UCSD-AML1 (cell line): ENCODE measurements around the gene IFIT2.
"Not testable (repeated sequence)": the region's sequence is repeated elsewhere in the genome, so short reads cannot be mapped to it uniquely, and the experiment has no call there.

Experiments
- DNase-seq: peaks from one replicate; lab custom pipeline; 2025; ENCODE audit not compliant: unreplicated experiment; lab: John Stamatoyannopoulos, UW

IFIT2 gene

GRCh38 chr10:89301721-89302445, at the start of gene IFIT2:
IFIT2 (plus strand) TSS chr10:89302046; CDS start chr10:89302124, 78 bp downstream.
- peak; percentile 37 for DNase-seq

DNA sequence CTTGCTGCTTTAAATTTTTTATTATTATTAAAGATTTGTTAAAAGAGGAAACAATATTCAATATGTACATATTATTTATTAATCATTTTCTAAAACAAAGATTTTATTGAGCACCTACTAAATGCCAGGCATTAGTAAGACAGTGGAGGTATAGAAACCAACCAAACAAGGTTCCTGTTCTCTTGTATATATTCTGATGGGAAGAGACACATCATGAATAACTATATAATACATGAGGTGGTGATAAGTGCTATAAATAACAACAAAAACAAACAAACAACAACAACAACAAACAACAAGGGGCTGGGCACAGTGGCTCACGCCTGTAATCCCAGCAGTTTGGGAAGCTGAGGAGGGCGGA, 49.6 kb upstream of the IFIT2 start:
- no peak for DNase-seq

GRCh38 chr10:89255091-89255579, 46.7 kb upstream of the IFIT2 start:
- DNase-seq = not testable (repeated sequence)

GRCh38 chr10:89255793-89256192, 46.1 kb upstream of the IFIT2 start:
- DNase-seq = no peak

- no peak for DNase-seq
These were observed 45.5 kb upstream of the IFIT2 start for GRCh38 chr10:89256340-89256739.

GRCh38 chr10:89256962-89257361, 44.9 kb upstream of the IFIT2 start:
- DNase-seq = no peak

DNA sequence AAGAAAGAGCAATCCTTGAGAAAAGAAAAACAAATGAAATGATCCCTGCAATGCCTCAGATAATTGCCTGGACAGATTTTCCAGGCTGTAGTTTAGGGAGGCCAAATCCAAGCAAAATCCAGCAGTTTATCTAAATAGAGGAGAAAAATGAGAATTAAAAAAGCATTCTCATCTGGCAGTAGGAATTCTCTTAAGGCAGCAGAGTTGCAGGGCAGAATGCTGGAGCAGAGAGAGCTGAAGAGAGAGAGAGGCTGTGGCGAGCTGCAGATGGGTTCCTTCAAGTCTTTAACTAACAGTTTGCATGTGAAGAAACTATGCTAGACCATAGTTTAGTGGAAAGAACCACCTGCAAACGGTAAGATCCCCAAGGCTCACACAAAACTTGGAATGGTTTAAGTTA, 44.3 kb upstream of the IFIT2 start:
- DNase-seq = no peak

DNA sequence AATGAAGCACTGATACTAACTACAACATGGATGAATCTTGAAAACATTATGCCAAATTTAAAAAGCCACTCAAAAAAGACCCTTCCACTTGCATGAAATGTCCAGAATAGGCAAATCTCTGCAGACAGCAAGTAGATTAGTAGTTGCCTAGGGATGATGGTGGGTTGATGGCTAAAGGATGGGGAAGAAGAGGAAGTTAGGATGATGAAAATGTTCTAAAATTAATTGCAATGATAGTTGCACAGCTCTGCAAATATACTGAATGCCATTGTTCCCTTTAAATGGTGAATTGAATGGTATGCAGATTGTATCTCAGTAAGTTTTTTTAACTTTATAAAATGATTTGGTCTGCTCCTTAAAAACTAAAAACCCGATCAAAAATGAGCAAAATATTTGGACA, 43.0 kb upstream of the IFIT2 start:
- DNase-seq = no peak

GRCh38 chr10:89262086-89263051, 39.5 kb upstream of the IFIT2 start:
- DNase-seq = no peak

DNA sequence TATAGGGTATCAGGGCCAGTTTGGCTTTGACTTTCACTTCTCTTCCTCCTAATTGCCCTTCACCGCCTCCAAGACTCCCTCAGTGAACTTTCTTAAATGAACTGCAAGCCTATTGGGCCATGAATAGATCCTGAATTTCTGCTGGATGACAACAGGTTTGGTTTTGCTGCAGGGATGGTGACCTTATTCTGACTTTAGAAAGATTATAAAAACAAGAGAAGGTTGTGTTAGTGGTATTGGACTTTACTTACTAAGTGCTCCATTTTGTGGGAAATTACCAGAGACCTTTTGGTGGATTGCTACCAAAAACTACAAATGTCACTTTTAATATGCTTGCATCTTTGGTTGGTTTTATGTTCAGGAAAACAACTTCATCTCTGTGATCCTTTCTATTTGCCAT, 38.8 kb upstream of the IFIT2 start:
- no peak for DNase-seq

- no peak for DNase-seq
These were observed 38.3 kb upstream of the IFIT2 start for GRCh38 chr10:89263531-89263930.

GRCh38 chr10:89266721-89267453, 35.0 kb upstream of the IFIT2 start:
- DNase-seq = no peak

GRCh38 chr10:89269433-89270152, 32.3 kb upstream of the IFIT2 start:
- DNase-seq = no peak

DNA sequence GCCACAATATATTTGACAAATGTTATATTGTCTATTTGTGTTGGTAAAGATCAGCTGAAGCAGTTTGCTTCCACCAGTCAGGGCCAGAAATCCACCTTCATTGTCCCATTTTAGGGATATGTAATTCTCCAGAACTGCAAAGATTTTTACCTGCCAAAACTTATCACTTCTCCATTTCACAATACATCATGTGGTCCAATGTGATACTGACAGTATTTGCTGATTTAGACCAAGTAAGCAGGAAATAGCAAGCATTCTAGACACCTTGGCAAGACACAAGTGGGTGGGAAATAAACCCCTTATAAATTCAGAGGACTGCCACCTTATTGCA, 31.7 kb upstream of the IFIT2 start:
- DNase-seq = no peak

DNA sequence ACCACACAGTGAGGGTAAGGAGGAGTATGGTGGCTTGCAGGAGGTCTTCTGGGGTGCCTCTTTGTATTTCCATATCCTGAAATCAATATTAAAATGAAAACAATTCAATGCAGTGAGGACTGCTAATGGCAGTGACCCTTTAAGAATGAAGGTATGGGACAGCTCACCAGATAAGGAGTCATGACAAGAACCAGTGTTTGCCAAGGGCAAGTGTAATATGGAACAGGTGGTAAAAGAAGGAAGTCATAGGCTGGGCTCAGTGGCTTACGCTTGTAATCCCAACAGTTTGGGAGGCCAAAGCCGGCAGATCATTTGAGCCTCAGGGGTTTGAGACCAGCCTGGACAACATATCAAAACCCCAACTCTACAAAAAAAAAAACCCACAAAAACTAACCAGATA, 30.3 kb upstream of the IFIT2 start:
- no peak for DNase-seq

- DNase-seq = no peak
These were observed 28.2 kb upstream of the IFIT2 start for GRCh38 chr10:89273680-89274079.

DNA sequence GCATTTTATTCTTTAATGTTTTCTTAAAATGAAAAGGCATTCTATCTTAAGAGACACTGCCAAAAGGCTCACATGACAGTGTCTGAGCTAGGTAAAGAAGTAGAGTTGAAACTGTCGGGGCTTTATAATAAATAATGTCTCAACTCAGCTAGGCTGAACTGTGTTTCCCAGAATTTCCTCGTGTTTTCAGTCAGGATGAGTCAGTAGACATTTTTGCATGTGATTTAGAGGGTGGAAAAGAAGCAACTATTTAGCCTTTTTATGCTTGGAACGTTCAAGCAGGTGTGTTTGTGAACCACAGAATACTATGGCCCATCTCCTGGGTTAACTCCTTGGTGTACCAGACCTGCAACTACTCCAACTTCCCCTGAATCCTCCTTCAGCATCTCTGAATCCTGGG, 26.9 kb upstream of the IFIT2 start:
- DNase-seq = no peak

DNA sequence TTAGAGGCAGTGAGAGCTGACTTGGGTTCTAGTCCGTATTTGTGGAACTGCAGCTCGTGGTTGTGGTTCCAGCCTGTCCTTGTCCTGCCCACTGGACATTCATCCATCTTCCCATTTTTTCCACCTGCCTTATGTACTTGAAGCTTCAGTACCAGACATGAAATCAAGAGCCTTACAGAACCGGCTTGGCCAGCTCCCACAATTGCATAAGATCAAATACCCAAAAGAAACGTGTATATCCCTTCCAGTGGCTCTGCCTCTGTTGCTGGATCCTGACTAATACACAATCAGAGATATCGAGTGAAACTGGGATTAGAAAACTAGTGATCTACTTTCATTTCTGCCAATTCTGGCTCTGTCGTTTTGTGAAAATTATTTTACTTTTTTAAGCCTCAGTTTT, 26.5 kb upstream of the IFIT2 start:
- no peak for DNase-seq

GRCh38 chr10:89278034-89278535, 23.8 kb upstream of the IFIT2 start:
- no peak for DNase-seq

DNA sequence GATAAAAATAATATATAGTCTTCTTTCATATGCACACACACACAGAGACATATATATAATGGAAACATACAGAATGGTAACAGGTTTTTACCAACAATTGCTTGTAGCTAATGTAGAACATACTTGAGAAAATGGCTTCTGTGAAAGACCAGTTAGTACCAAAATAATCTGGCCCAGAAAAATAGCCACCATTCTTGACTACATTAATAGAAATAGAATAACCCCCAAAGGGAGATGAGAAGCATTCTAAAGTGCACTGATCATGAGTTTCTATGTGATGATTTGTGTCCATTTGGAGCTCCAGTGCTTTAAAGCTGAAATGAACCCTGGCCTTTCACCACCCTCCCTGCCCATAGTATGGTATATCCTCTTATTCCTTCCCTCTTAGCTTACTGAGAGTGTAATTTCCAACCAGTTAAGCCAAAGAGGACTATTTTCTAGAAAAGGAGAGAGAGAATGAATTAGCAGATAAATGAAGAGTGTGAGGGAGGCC, 22.9 kb upstream of the IFIT2 start:
- no peak for DNase-seq
